ENCODE results near the gene CBX6. TPM values are rescaled to one million over a fixed set of nuclear protein-coding genes. Genes with fewer than 3 reads are reported as not detected.
A peak's percentile ranks its signal among the peaks of the same experiment; 100 is the strongest.

The CBX6 gene
- total RNA-seq, 2 experiments from 2014 or later = 56.0 to 60.5 TPM

- ChIA-PET POLR2A (no interaction called here), CTCF (interaction anchor here (1.0 to 1.4 kb wide), 3 partner anchors 9 to 43 kb away, joined by 3 to 5 read pairs (median 3); partner anchors contain the start of gene CBX6)
- H3K4me1 Mint-ChIP-seq = no peaks in the 10 kb centered on the region
- H3K36me3 Mint-ChIP-seq (ENCODE audit: low read depth) = no peaks in the 10 kb centered on the region
- H3K4me3 Mint-ChIP-seq = no peak overlapping the region
- no peaks in the 10 kb centered on the region for H3K9me3 Mint-ChIP-seq
- H3K27me3 Mint-ChIP-seq = no peaks in the 10 kb centered on the region
- H3K27ac Mint-ChIP-seq = no peak overlapping the region
- no peak for DNase-seq
Measured at GRCh38 chr22:38828616-38829205, 43.3 kb downstream of the CBX6 start.

GRCh38 chr22:38828191-38828590 lies 43.8 kb downstream of the CBX6 start:
- Mint-ChIP-seq H3K4me3 (no peak overlapping the region), H3K4me1 (no peaks in the 10 kb centered on the region), H3K36me3 (ENCODE audit: low read depth) (no peaks in the 10 kb centered on the region), H3K9me3 (no peaks in the 10 kb centered on the region), H3K27me3 (no peaks in the 10 kb centered on the region), H3K27ac (peak overlapping the region; percentile 9)
- no peak for DNase-seq
- ChIA-PET CTCF (interaction anchor here (1.0 to 1.4 kb wide), 3 partner anchors 8 to 44 kb away, joined by 3 to 5 read pairs (median 3); partner anchors contain the start of gene CBX6), POLR2A (no interaction called here)

GRCh38 chr22:38827510-38827909 lies 44.5 kb downstream of the CBX6 start:
- Mint-ChIP-seq H3K36me3 (ENCODE audit: low read depth) (no peaks in the 10 kb centered on the region), H3K27ac (no peak overlapping the region), H3K4me1 (no peaks in the 10 kb centered on the region), H3K27me3 (no peaks in the 10 kb centered on the region), H3K9me3 (no peaks in the 10 kb centered on the region), H3K4me3 (no peak overlapping the region)
- DNase-seq = no peak
- ChIA-PET CTCF (interaction anchor here (1.2 to 1.4 kb wide), 2 partner anchors 11 to 44 kb away, joined by 3 read pairs; partner anchors contain the start of gene CBX6), POLR2A (no interaction called here)

- no peak overlapping the region for H3K4me3 Mint-ChIP-seq
- ChIA-PET CTCF (interaction anchor here (0.9 to 1.2 kb wide), 2 partner anchors 10 to 16 kb away, joined by 3 read pairs; no protein-coding TSS in a partner anchor), POLR2A (interaction anchor here (0.6 kb wide), 1 partner anchor 78 kb away, joined by 5 read pairs; no protein-coding TSS in a partner anchor)
- no peaks in the 10 kb centered on the region for H3K4me1 Mint-ChIP-seq
- H3K36me3 Mint-ChIP-seq (ENCODE audit: low read depth) = no peaks in the 10 kb centered on the region
- DNase-seq = no peak
- no peak overlapping the region for H3K27ac Mint-ChIP-seq
- no peaks in the 10 kb centered on the region for H3K9me3 Mint-ChIP-seq
- H3K27me3 Mint-ChIP-seq = no peaks in the 10 kb centered on the region
Measured at GRCh38 chr22:38826801-38827200, 45.2 kb downstream of the CBX6 start.

GRCh38 chr22:38826386-38826785 lies 45.6 kb downstream of the CBX6 start:
- no peak overlapping the region for H3K4me3 Mint-ChIP-seq
- POLR2A ChIA-PET = interaction anchor here (0.6 kb wide), 1 partner anchor 78 kb away, joined by 5 read pairs; no protein-coding TSS in a partner anchor

GRCh38 chr22:38824585-38824984 lies 47.4 kb downstream of the CBX6 start:
- H3K4me1 Mint-ChIP-seq = no peaks in the 10 kb centered on the region
- ChIA-PET CTCF (interaction anchor here (0.8 to 1.0 kb wide), 2 partner anchors 15 to 86 kb away, joined by 4 to 5 read pairs; no protein-coding TSS in a partner anchor), POLR2A (no interaction called here)
- H3K36me3 Mint-ChIP-seq (ENCODE audit: low read depth) = no peaks in the 10 kb centered on the region
- no peaks in the 10 kb centered on the region for H3K9me3 Mint-ChIP-seq
- H3K27me3 Mint-ChIP-seq = no peaks in the 10 kb centered on the region
- no peak overlapping the region for H3K4me3 Mint-ChIP-seq
- DNase-seq = peak; percentile 78
- H3K27ac Mint-ChIP-seq = no peak overlapping the region

More at GRCh38 chr22:38826386-38826785, 45.6 kb downstream of the CBX6 start:
- Mint-ChIP-seq H3K9me3 (no peaks in the 10 kb centered on the region), H3K27ac (no peak overlapping the region), H3K36me3 (ENCODE audit: low read depth) (no peaks in the 10 kb centered on the region), H3K27me3 (no peaks in the 10 kb centered on the region), H3K4me1 (no peaks in the 10 kb centered on the region)
- CTCF ChIA-PET = interaction anchor here (0.9 to 1.2 kb wide), 2 partner anchors 10 to 17 kb away, joined by 3 read pairs; no protein-coding TSS in a partner anchor
- no peak for DNase-seq

- POLR2A ChIA-PET = no interaction called here
- Mint-ChIP-seq H3K4me1 (no peaks in the 10 kb centered on the region), H3K27me3 (no peaks in the 10 kb centered on the region), H3K9me3 (no peaks in the 10 kb centered on the region), H3K4me3 (no peak overlapping the region), H3K36me3 (ENCODE audit: low read depth) (no peaks in the 10 kb centered on the region), H3K27ac (no peak overlapping the region)
- no peak for DNase-seq
- CTCF ChIA-PET = interaction anchor here (0.5 to 1.5 kb wide), 5 partner anchors 47 to 518 kb away, joined by 4 to 6 read pairs (median 4); no protein-coding TSS in a partner anchor
Measured at GRCh38 chr22:38823637-38824036, 48.4 kb downstream of the CBX6 start.

GRCh38 chr22:38823076-38823475 lies 48.9 kb downstream of the CBX6 start:
- POLR2A ChIA-PET = no interaction called here

GRCh38 chr22:38820020-38820419 lies 52.0 kb downstream of the CBX6 start:
- no peak overlapping the region for H3K4me3 Mint-ChIP-seq
- no peaks in the 10 kb centered on the region for H3K9me3 Mint-ChIP-seq
- no peaks in the 10 kb centered on the region for H3K27me3 Mint-ChIP-seq
- ChIA-PET POLR2A (no interaction called here), CTCF (interaction anchor here (1.2 to 2.1 kb wide), 2 partner anchors 9 to 50 kb away, joined by 3 to 5 read pairs; no protein-coding TSS in a partner anchor)
- H3K4me1 Mint-ChIP-seq = no peaks in the 10 kb centered on the region
- H3K27ac Mint-ChIP-seq = no peak overlapping the region
- no peak for DNase-seq
- H3K36me3 Mint-ChIP-seq (ENCODE audit: low read depth) = no peaks in the 10 kb centered on the region

More at GRCh38 chr22:38823076-38823475, 48.9 kb downstream of the CBX6 start:
- Mint-ChIP-seq H3K36me3 (ENCODE audit: low read depth) (no peaks in the 10 kb centered on the region), H3K9me3 (no peaks in the 10 kb centered on the region), H3K4me1 (no peaks in the 10 kb centered on the region), H3K27ac (no peak overlapping the region), H3K4me3 (no peak overlapping the region), H3K27me3 (no peaks in the 10 kb centered on the region)
- CTCF ChIA-PET = interaction anchor here (0.5 to 1.5 kb wide), 2 partner anchors 47 to 519 kb away, joined by 4 read pairs; no protein-coding TSS in a partner anchor
- no peak for DNase-seq

GRCh38 chr22:38819387-38819940 lies 52.6 kb downstream of the CBX6 start:
- Mint-ChIP-seq H3K27me3 (peaks cover 3% of the 10 kb centered on the region), H3K4me1 (no peaks in the 10 kb centered on the region), H3K4me3 (no peak overlapping the region), H3K27ac (no peak overlapping the region), H3K9me3 (no peaks in the 10 kb centered on the region), H3K36me3 (ENCODE audit: low read depth) (no peaks in the 10 kb centered on the region)
- ChIA-PET POLR2A (no interaction called here), CTCF (interaction anchor here (0.6 to 2.1 kb wide), 3 partner anchors 9 to 51 kb away, joined by 3 to 5 read pairs (median 3); no protein-coding TSS in a partner anchor)
- DNase-seq = no peak

GRCh38 chr22:38817196-38817595 lies 54.8 kb downstream of the CBX6 start:
- DNase-seq = no peak
- peaks cover 4% of the 10 kb centered on the region for H3K27me3 Mint-ChIP-seq
- CTCF ChIA-PET = interaction anchor here (0.6 kb wide), 1 partner anchor 15 kb away, joined by 3 read pairs; no protein-coding TSS in a partner anchor
- no peak overlapping the region for H3K4me3 Mint-ChIP-seq
- no peaks in the 10 kb centered on the region for H3K9me3 Mint-ChIP-seq
- H3K36me3 Mint-ChIP-seq (ENCODE audit: low read depth) = no peaks in the 10 kb centered on the region
- H3K4me1 Mint-ChIP-seq = no peaks in the 10 kb centered on the region
- POLR2A ChIA-PET = no interaction called here
- H3K27ac Mint-ChIP-seq = no peak overlapping the region

- Mint-ChIP-seq H3K9me3 (peaks cover 4% of the 10 kb centered on the region), H3K4me3 (no peak overlapping the region), H3K27me3 (peaks cover 8% of the 10 kb centered on the region), H3K4me1 (no peaks in the 10 kb centered on the region), H3K27ac (no peak overlapping the region), H3K36me3 (ENCODE audit: low read depth) (no peaks in the 10 kb centered on the region)
- DNase-seq = no peak
- ChIA-PET CTCF (interaction anchor here (0.8 kb wide), 1 partner anchor 11 kb away, joined by 3 read pairs; no protein-coding TSS in a partner anchor), POLR2A (no interaction called here)
Measured at GRCh38 chr22:38815842-38816241, 56.2 kb downstream of the CBX6 start.

Data from activated CD4-positive, alpha-beta T cell treated with anti-CD3 and anti-CD28 coated beads, Interleukin-2, amount 10 ng/mL, durations not matched to agents 7 days and 5 days (primary cell).